Adrenal gland (tissue), 5 donors: ENCODE measurements around the gene FARP1.

ENCODE experiments used
- POLR2A ChIP-seq, 2 donors: fragments of 450-650 bp; IDR thresholded peaks; one replicate each; pipeline ENCODE4 v1.6.1; 2017; ENCODE audit warnings: antibody characterized with exemption in 2 of 2, mild to moderate bottlenecking in 2 of 2, moderate library complexity in 1 of 2
- TF ChIP-seq, protein P1 (sequence below), 6 experiments: fragments of 450-650 bp in 4 of 6; fragments of 200-600 bp in 2 of 6; sonication (generic) in 1 of 6; IDR thresholded peaks; 1 replicate in 5 of 6; 2 replicates in 1 of 6; pipeline versions ENCODE4 v1.5.1 to v1.8.0; 2016 to 2021; ENCODE audit warnings: antibody characterized with exemption in 6 of 6, mild to moderate bottlenecking in 2 of 6, moderate library complexity in 1 of 6
- donor health status: DM: no; HTN: no; CAD: no.

DNA sequence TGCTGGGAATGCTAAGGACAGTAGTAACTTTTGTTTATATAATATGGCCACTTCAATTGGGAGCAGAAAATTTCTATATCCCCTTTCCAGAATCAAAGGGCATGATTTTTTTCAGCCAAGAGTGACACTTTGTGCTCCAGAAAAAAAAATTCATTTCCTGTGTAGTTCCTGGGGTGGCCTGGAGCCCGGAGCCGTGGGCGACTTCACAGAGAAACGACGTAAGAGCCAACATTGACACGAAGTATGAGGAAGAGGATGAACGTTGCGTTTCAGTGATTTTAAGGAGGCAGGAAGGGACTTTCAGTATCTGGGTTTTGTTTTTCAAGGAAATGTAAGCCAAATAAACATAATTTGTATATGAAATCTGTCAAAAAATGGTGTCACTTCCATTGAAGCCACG, 246.4 kb downstream of the FARP1 start:
- TF ChIP-seq, protein P1, sequence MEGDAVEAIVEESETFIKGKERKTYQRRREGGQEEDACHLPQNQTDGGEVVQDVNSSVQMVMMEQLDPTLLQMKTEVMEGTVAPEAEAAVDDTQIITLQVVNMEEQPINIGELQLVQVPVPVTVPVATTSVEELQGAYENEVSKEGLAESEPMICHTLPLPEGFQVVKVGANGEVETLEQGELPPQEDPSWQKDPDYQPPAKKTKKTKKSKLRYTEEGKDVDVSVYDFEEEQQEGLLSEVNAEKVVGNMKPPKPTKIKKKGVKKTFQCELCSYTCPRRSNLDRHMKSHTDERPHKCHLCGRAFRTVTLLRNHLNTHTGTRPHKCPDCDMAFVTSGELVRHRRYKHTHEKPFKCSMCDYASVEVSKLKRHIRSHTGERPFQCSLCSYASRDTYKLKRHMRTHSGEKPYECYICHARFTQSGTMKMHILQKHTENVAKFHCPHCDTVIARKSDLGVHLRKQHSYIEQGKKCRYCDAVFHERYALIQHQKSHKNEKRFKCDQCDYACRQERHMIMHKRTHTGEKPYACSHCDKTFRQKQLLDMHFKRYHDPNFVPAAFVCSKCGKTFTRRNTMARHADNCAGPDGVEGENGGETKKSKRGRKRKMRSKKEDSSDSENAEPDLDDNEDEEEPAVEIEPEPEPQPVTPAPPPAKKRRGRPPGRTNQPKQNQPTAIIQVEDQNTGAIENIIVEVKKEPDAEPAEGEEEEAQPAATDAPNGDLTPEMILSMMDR (IDR thresholded peaks at IDR 0.05): peak in 1 of 6 experiments; percentile 6
- no peak for TF ChIP-seq POLR2A (IDR thresholded peaks at IDR 0.05)
